Measurements from ENCODE around the gene STUM.

GRCh38 chr1:226656201-226656600, 107.6 kb downstream of the STUM start:
- TF ChIP-seq POLR2A (IDR thresholded peaks at IDR 0.05; ENCODE audit: low read length) (no peak), GATA1 (IDR thresholded peaks at IDR 0.05; ENCODE audit: low read depth, low read length) (no peak)

All from erythroblast (primary cell).